ENCODE results near the gene ATP6V1B1.

DNA sequence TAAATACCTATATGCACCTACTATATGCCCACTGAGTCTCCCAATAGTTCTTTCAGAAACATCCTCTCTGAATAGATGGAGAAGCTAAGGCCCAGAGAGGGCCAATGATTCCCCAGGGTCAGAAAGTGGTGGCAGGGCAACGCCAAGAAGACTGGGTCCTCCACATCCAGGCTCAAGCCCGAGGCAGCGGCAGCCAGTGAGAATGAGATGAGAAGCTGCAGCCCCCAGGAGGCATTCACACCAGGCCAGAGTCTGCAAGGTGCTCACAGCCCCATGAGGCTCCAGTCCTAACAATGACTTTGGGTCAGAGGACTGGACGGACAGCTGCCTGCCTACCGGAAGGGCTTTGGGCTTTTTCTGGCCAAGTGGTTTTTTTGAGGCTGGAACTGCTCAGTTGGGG, 55.4 kb downstream of the ATP6V1B1 start:
- TF ChIP-seq, protein P1, sequence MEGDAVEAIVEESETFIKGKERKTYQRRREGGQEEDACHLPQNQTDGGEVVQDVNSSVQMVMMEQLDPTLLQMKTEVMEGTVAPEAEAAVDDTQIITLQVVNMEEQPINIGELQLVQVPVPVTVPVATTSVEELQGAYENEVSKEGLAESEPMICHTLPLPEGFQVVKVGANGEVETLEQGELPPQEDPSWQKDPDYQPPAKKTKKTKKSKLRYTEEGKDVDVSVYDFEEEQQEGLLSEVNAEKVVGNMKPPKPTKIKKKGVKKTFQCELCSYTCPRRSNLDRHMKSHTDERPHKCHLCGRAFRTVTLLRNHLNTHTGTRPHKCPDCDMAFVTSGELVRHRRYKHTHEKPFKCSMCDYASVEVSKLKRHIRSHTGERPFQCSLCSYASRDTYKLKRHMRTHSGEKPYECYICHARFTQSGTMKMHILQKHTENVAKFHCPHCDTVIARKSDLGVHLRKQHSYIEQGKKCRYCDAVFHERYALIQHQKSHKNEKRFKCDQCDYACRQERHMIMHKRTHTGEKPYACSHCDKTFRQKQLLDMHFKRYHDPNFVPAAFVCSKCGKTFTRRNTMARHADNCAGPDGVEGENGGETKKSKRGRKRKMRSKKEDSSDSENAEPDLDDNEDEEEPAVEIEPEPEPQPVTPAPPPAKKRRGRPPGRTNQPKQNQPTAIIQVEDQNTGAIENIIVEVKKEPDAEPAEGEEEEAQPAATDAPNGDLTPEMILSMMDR (IDR thresholded peaks at IDR 0.05 in 2 of 3, conservative IDR thresholded peaks at IDR 0.05 in 1 of 3; ENCODE audit: control insufficient read depth in 2 of 3, extremely low read depth in 1 of 3, insufficient read depth in 1 of 3, low read depth in 3 of 3, low read length in 3 of 3): no peak
- TF ChIP-seq SREBF2 (IDR thresholded peaks at IDR 0.05; ENCODE audit: low read length) (no peak), SREBF1 (IDR thresholded peaks at IDR 0.05; ENCODE audit: low read length) (no peak), SMC3 (IDR thresholded peaks at IDR 0.05; ENCODE audit: borderline replicate concordance, low read length) (no peak), NR2F1 (conservative IDR thresholded peaks at IDR 0.05) (no peak), CHD4 (IDR thresholded peaks at IDR 0.05) (no peak), RBBP5 (conservative IDR thresholded peaks at IDR 0.05) (no peak), ZSCAN29 (IDR thresholded peaks at IDR 0.05) (no peak), POLR2A (IDR thresholded peaks at IDR 0.05; ENCODE audit: low read depth, low read length) (no peak), RAD21 (IDR thresholded peaks at IDR 0.05; ENCODE audit: insufficient read depth, low read depth, low read length) (no peak), SP1 (IDR thresholded peaks at IDR 0.05; ENCODE audit: low read depth, low read length) (no peak), ZZZ3 (IDR thresholded peaks at IDR 0.05; ENCODE audit: control insufficient read depth, insufficient read length, low read depth) (no peak), CBFB (IDR thresholded peaks at IDR 0.05; ENCODE audit: low read depth) (no peak)
- TF ChIP-seq, protein P2, sequence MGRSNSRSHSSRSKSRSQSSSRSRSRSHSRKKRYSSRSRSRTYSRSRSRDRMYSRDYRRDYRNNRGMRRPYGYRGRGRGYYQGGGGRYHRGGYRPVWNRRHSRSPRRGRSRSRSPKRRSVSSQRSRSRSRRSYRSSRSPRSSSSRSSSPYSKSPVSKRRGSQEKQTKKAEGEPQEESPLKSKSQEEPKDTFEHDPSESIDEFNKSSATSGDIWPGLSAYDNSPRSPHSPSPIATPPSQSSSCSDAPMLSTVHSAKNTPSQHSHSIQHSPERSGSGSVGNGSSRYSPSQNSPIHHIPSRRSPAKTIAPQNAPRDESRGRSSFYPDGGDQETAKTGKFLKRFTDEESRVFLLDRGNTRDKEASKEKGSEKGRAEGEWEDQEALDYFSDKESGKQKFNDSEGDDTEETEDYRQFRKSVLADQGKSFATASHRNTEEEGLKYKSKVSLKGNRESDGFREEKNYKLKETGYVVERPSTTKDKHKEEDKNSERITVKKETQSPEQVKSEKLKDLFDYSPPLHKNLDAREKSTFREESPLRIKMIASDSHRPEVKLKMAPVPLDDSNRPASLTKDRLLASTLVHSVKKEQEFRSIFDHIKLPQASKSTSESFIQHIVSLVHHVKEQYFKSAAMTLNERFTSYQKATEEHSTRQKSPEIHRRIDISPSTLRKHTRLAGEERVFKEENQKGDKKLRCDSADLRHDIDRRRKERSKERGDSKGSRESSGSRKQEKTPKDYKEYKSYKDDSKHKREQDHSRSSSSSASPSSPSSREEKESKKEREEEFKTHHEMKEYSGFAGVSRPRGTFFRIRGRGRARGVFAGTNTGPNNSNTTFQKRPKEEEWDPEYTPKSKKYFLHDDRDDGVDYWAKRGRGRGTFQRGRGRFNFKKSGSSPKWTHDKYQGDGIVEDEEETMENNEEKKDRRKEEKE (IDR thresholded peaks at IDR 0.05): no peak

Measured in GM12878 (cell line).